Right lobe of liver (tissue), 6 donors: Measurements from ENCODE around the gene EDN1. TPM values are rescaled to one million over a fixed set of nuclear protein-coding genes. Genes with fewer than 3 reads are reported as not detected.

Source experiments
- ATAC-seq, 4 donors: fragments of 200-7000 bp; cut with Tn5 transposase; one replicate each; pipeline ENCODE4 v1.9.1; 2020; ENCODE audit warnings: mild to moderate bottlenecking in 4 of 4, moderate library complexity in 4 of 4
- DNase-seq, 3 donors: peaks; one replicate each; pipeline ENCODE4 v3.0.0-alpha.2; 2020
- H3K27ac ChIP-seq, 3 donors: fragments of 200-600 bp; one replicate each; pipeline ENCODE4 v1.8.0; 2022
- H3K27me3 ChIP-seq, 2 donors: fragments of 200-600 bp; one replicate each; pipeline ENCODE4 v1.8.0; 2022
- H3K36me3 ChIP-seq, 4 donors: fragments of 200-600 bp; sonication (generic) in 1 of 4; one replicate each; pipeline versions ENCODE4 v1.5.1 to v1.8.0; 2017 to 2022; ENCODE audit warnings: control low read depth in 1 of 4
- H3K4me1 ChIP-seq, 4 donors: fragments of 200-600 bp; sonication (generic) in 1 of 4; one replicate each; pipeline versions ENCODE4 v1.5.1 to v1.8.0; 2017 to 2022; ENCODE audit warnings: control low read depth in 1 of 4
- H3K4me3 ChIP-seq, 3 donors: fragments of 200-600 bp; one replicate each; pipeline ENCODE4 v1.8.0; 2022
- H3K9me3 ChIP-seq, 4 donors: fragments of 200-600 bp; sonication (generic) in 1 of 4; one replicate each; pipeline versions ENCODE4 v1.5.1 to v1.8.0; 2017 to 2022; ENCODE audit warnings: control low read depth in 1 of 4
- POLR2A ChIP-seq: fragments of 450-650 bp; IDR thresholded peaks from one replicate; pipeline ENCODE4 v1.6.1; 2017; ENCODE audit warnings: antibody characterized with exemption, mild to moderate bottlenecking
- WGBS: methylation state at CpG from one replicate; pipeline ENCODE4 v1.1.6; 2018; ENCODE audit warnings: low coverage, low lambda C conversion rate; ENCODE audit not compliant: insufficient coverage; ENCODE audit errors: missing lambda C conversion rate; 5-methylcytosine and 5-hydroxymethylcytosine counted together
- intact Hi-C, 2 donors: fragments of 100-400 bp; cut with DNase I; formaldehyde crosslinking; loops; one replicate each; pipeline versions ENCODE4 v1.11.2 to v1.14.1; 2022
- total RNA-seq, 6 experiments: library from RNA; depleted of rRNA in 2 of 6; stranded (reverse); fragments of >200 nt in 2 of 6; fragmentation: NEBNext Ultra II Directional in 3 of 6; extraction: Animal tissue kit (Norgen Biotek cat#: 25700) in 3 of 6; gene quantifications; one replicate each; pipeline versions ENCODE4 v1.1.0 to v1.2.4, GENCODE V29; 2016 to 2023
- TF ChIP-seq, protein P1 (sequence below), 4 donors: fragments of 200-600 bp in 3 of 4; fragments of 450-650 bp in 1 of 4; IDR thresholded peaks; one replicate each; pipeline versions ENCODE4 v1.5.1 to v1.8.0; 2016 to 2022; ENCODE audit warnings: antibody characterized with exemption in 4 of 4, mild to moderate bottlenecking in 2 of 4
- donor health status: DM: no; HTN: yes; CAD: no.
- donor health status: DM: no; HTN: no; CAD: no.
- donor health status: DM: no; HTN: no; CAD: no.
- donor health status: DM: no; HTN: yes; CAD: no.
- donor health status: DM: no; HTN: yes; CAD: no.

The EDN1 gene
- total RNA-seq, 6 experiments from 2014 or later, result 0.18 to 6.8 (median 1.4) TPM

DNA sequence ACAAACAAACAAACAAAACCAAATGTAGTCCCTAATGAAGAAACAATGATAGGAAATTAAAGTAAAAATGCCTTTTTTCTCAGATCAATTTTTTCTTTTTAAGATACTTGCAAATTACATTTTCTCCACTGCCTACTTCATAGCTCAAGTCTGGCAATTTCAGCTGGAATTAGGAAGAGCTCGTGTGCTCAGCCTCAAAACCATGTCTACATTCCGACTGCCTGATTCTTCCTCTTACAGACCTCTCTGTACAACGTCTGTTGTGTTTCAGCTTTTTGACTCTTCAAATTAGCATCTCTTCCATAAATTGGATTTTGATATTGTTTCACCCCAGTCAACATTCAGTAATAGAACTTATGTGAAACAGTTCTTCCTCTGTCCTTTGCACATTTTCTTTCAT is 9.3 kb upstream of the EDN1 start:
- Histone ChIP-seq H3K27ac (no peak overlapping the region), H3K27me3 (no peaks in the 10 kb centered on the region), H3K4me1 (peaks cover 0 to 10% (median 2%) of the 10 kb centered on the region in 4 donors), H3K36me3 (no peaks in the 10 kb centered on the region), H3K9me3 (no peaks in the 10 kb centered on the region), H3K4me3 (no peak overlapping the region)
- intact Hi-C loops, result no loop called here
- WGBS, result 85% methylated on average over 3 of the region's 3 CpGs
- ATAC-seq (no peak), DNase-seq (no peak)
- TF ChIP-seq, protein P1, sequence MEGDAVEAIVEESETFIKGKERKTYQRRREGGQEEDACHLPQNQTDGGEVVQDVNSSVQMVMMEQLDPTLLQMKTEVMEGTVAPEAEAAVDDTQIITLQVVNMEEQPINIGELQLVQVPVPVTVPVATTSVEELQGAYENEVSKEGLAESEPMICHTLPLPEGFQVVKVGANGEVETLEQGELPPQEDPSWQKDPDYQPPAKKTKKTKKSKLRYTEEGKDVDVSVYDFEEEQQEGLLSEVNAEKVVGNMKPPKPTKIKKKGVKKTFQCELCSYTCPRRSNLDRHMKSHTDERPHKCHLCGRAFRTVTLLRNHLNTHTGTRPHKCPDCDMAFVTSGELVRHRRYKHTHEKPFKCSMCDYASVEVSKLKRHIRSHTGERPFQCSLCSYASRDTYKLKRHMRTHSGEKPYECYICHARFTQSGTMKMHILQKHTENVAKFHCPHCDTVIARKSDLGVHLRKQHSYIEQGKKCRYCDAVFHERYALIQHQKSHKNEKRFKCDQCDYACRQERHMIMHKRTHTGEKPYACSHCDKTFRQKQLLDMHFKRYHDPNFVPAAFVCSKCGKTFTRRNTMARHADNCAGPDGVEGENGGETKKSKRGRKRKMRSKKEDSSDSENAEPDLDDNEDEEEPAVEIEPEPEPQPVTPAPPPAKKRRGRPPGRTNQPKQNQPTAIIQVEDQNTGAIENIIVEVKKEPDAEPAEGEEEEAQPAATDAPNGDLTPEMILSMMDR (IDR thresholded peaks at IDR 0.05), result no peak
- no peak for TF ChIP-seq POLR2A

DNA sequence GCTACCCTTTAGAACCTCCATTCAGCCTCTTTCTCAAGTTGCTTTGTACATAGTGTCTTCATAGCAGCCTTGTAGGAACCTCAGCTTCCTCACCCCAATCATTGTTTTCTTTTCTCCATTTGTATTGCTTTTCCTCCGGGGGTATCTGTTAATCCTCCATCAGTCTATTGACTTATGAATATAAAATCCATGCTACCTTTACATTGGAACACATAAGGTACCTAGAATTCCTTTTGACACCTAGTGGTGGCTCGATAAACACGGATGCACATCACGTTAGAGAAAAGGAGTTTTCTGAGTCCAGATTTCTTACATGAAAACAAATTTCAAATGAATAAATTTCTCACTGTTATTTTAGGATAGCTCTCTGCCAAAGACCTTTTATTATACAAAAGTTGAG is 6.3 kb upstream of the EDN1 start:
- DNase-seq, result no peak
- TF ChIP-seq POLR2A, result no peak
- TF ChIP-seq, protein P1 (IDR thresholded peaks at IDR 0.05), result no peak
- Histone ChIP-seq H3K27ac (no peak overlapping the region), H3K4me1 (peaks cover 0 to 10% (median 2%) of the 10 kb centered on the region in 4 donors), H3K9me3 (no peaks in the 10 kb centered on the region), H3K4me3 (no peak overlapping the region), H3K36me3 (no peaks in the 10 kb centered on the region), H3K27me3 (no peaks in the 10 kb centered on the region)
- ATAC-seq, result no peak
- WGBS, result 56% methylated on average over 4 of the region's 4 CpGs
- intact Hi-C loops, result no loop called here

DNA sequence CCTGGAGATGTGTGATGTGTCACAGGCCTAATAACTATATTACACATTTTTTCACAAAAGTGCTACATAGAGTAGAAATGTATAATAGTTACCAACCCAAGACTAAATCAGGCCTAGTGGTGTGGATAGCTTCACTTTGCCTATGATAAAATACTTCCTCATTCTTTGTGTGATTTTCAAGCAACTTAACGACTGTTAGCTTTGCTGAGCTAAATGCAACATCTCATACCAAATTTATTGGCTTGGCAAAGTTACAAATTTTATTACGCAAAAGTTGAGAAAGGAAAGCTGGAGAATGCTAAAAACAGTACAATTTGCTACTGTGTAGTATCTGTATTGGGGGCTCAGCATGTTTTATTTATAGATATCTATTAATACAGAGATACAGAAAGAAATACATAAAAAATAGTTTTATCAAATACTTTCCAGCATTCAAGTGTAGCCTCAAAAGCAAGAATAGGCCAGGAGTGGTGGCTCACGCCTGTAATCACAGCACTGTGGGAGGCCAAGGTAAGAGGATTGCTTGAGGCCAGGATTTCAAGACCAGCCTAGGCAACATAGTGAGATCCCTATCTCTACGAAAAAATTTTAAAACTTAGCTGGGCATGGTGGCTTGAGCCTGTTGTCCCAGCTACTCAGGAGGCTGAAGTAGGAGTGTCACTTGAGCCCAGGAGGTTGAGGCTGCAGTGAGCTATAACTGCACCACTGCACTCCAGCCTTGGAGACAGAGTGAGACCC is 3.6 kb upstream of the EDN1 start:
- 59% methylated on average over 4 of the region's 4 CpGs for WGBS
- no peak for TF ChIP-seq POLR2A
- TF ChIP-seq, protein P1 (IDR thresholded peaks at IDR 0.05), result no peak
- Histone ChIP-seq H3K27me3 (no peaks in the 10 kb centered on the region), H3K9me3 (no peaks in the 10 kb centered on the region), H3K4me1 (peaks cover 0 to 8% (median 4%) of the 10 kb centered on the region in 4 donors), H3K4me3 (no peak overlapping the region), H3K36me3 (no peaks in the 10 kb centered on the region), H3K27ac (no peak overlapping the region)
- ATAC-seq (no peak), DNase-seq (no peak)
- intact Hi-C loops, result no loop called here

DNA sequence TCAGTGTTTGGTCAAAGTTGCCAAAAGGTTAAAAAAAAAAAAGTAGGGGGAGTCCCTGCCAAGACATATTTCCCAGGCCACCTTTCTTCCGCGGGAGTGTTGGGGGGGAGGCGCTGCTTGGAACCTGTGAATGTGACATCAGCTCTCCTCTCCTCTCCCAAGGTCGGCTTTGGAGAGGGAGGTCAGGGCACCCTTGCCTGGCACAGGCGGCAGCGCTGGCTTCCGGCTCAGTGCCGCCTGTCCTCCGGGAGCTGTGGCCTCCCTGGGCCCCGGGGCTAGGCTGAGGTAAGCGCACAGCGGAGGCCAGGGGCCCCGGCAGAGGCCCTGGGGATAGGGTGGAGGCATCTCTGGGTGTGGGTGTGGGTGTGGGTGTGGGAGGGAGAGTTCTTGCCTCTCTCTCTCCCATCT is 1.9 kb upstream of the EDN1 start:
- ATAC-seq (no peak), DNase-seq (no peak)
- WGBS, result 70% methylated on average over 2 of the region's 13 CpGs
- H3K9me3 ChIP-seq, result no peaks in the 10 kb centered on the region
- TF ChIP-seq, protein P1 (IDR thresholded peaks at IDR 0.05), result no peak
- TF ChIP-seq POLR2A, result no peak
- H3K27ac ChIP-seq, result no peak overlapping the region
- intact Hi-C loops, result no loop called here
- no peak overlapping the region for H3K4me3 ChIP-seq
- no peaks in the 10 kb centered on the region for H3K27me3 ChIP-seq
- no peaks in the 10 kb centered on the region for H3K36me3 ChIP-seq
- H3K4me1 ChIP-seq, result peaks cover 0 to 10% (median 4%) of the 10 kb centered on the region in 4 donors
